B cell (primary cell): ENCODE measurements around the gene GNAI2. TPM values are rescaled to one million over a fixed set of nuclear protein-coding genes. Genes with fewer than 3 reads are reported as not detected.

Experiments
- ATAC-seq: fragments of 200-7000 bp; cut with Tn5 transposase; one replicate; pipeline ENCODE4 v1.10.0; 2021; ENCODE audit warnings: low read depth, mild to moderate bottlenecking, moderate number of reproducible peaks, moderate library complexity
- CTCF ChIA-PET: fragments of 350-600 bp; sonication (Branson Sonifier 250); formaldehyde crosslinking; loops from one replicate; lab custom pipeline; 2021; ENCODE audit warnings: antibody characterized with exemption, inconsistent platforms; lab: Charles Lee
- POLR2A ChIA-PET: fragments of 350-600 bp; sonication (Branson Sonifier 250); formaldehyde crosslinking; loops from one replicate; lab custom pipeline; 2021; ENCODE audit warnings: antibody characterized with exemption; lab: Charles Lee
- DNase-seq: peaks from one replicate; pipeline ENCODE4 v3.0.0; 2013
- H2AFZ ChIP-seq: 2 replicates; pipeline ENCODE4 v1.6.1; 2012; ENCODE audit warnings: mild to moderate bottlenecking, low read depth, low read length; ENCODE audit not compliant: insufficient read depth, poor library complexity, severe bottlenecking
- H3K27ac ChIP-seq, 2 donors: 1 replicate in 1 of 2; 2 replicates in 1 of 2; pipeline ENCODE4 v1.5.1; 2012 to 2013; ENCODE audit warnings: low read length in 2 of 2, mild to moderate bottlenecking in 2 of 2, moderate library complexity in 1 of 2
- H3K27me3 ChIP-seq, 4 experiments: fragments of 200-600 bp in 1 of 4; sonication (generic) in 1 of 4; replicated peaks in 1 of 4; 1 replicate in 2 of 4; 2 replicates in 2 of 4; pipeline versions ENCODE4 v1.6.1 to v1.7.0; 2013 to 2016; ENCODE audit warnings: low read length in 3 of 4, mild to moderate bottlenecking in 2 of 4, mixed read lengths in 1 of 4, moderate library complexity in 1 of 4; ENCODE audit not compliant: insufficient read depth in 4 of 4, control insufficient read depth in 3 of 4; ENCODE audit errors: control extremely low read depth in 1 of 4
- H3K36me3 ChIP-seq, 2 experiments: replicated peaks in 1 of 2; 1 replicate in 1 of 2; 2 replicates in 1 of 2; pipeline versions ENCODE4 v1.6.1 to v1.7.1; 2013; ENCODE audit warnings: low read length in 1 of 2; ENCODE audit not compliant: insufficient read depth in 2 of 2, control insufficient read depth in 1 of 2; ENCODE audit errors: control extremely low read depth in 1 of 2, extremely low read depth in 1 of 2
- H3K4me1 ChIP-seq, 2 donors: fragments of 200-600 bp in 1 of 2; sonication (generic) in 1 of 2; 1 replicate in 1 of 2; 2 replicates in 1 of 2; pipeline versions ENCODE4 v1.5.1 to v1.6.1; 2013 to 2017; ENCODE audit warnings: low read length in 2 of 2; ENCODE audit not compliant: control insufficient read depth in 2 of 2, insufficient read depth in 2 of 2
- H3K4me2 ChIP-seq: replicated peaks from 2 replicates; pipeline ENCODE3; 2012; ENCODE audit warnings: mild to moderate bottlenecking, low read depth, low read length; ENCODE audit not compliant: poor library complexity, severe bottlenecking
- H3K4me3 ChIP-seq, 5 experiments: fragments of 200-600 bp in 1 of 5; sonication (generic) in 1 of 5; 1 replicate in 3 of 5; 2 replicates in 2 of 5; pipeline versions ENCODE4 v1.5.1 to v1.7.0; 2011 to 2016; ENCODE audit warnings: low read length in 4 of 5, mild to moderate bottlenecking in 4 of 5, low read depth in 2 of 5, control low read depth in 1 of 5, moderate library complexity in 1 of 5; ENCODE audit not compliant: insufficient read depth in 1 of 5; ENCODE audit errors: control extremely low read depth in 1 of 5, extremely low read depth in 1 of 5
- H3K79me2 ChIP-seq: fragments of 200-600 bp; sonication (generic); one replicate; pipeline ENCODE4 v1.6.0; 2016; ENCODE audit warnings: low read length; ENCODE audit not compliant: control insufficient read depth, insufficient read depth
- H3K9ac ChIP-seq: fragments of 200-600 bp; sonication (generic); 2 replicates; pipeline ENCODE4 v1.6.1; 2017; ENCODE audit warnings: mild to moderate bottlenecking, low read length, moderate library complexity
- H3K9me3 ChIP-seq, 3 donors: one replicate each; pipeline versions ENCODE4 v1.6.1 to v1.7.1; 2013; ENCODE audit warnings: low read length in 2 of 3; ENCODE audit not compliant: control insufficient read depth in 2 of 3, insufficient read depth in 1 of 3; ENCODE audit errors: control extremely low read depth in 1 of 3
- H4K20me1 ChIP-seq: 2 replicates; pipeline ENCODE4 v1.6.0; 2012; ENCODE audit warnings: mild to moderate bottlenecking, low read length; ENCODE audit not compliant: insufficient read depth, control insufficient read depth, poor library complexity, severe bottlenecking
- H3K27ac Mint-ChIP-seq: one replicate; pipeline ENCODE4 v1.8.0; 2021; ENCODE audit warnings: mixed read lengths
- H3K27me3 Mint-ChIP-seq: one replicate; pipeline ENCODE4 v1.8.0; 2021; ENCODE audit warnings: mixed read lengths
- H3K4me1 Mint-ChIP-seq: one replicate; pipeline ENCODE4 v1.8.0; 2021; ENCODE audit warnings: mixed read lengths
- H3K4me3 Mint-ChIP-seq: one replicate; pipeline ENCODE4 v1.8.0; 2021; ENCODE audit warnings: mixed read lengths
- H3K9me3 Mint-ChIP-seq: one replicate; pipeline ENCODE4 v1.8.0; 2022; ENCODE audit warnings: mixed read lengths; ENCODE audit not compliant: insufficient read depth
- CTCF ChIP-seq: fragments of 200-600 bp; IDR thresholded peaks from one replicate; pipeline ENCODE4 v1.8.0; 2022; ENCODE audit warnings: antibody characterized with exemption, mild to moderate bottlenecking
- EZH2 ChIP-seq: IDR thresholded peaks from 2 replicates; pipeline ENCODE4 v1.6.1; 2012; ENCODE audit warnings: borderline replicate concordance, low read depth, mild to moderate bottlenecking, moderate library complexity, low read length; ENCODE audit not compliant: insufficient read depth, poor library complexity, severe bottlenecking
- WGBS: methylation state at CpG from one replicate; pipeline ENCODE4 v1.1.5; 2013; ENCODE audit warnings: missing lambda C conversion rate; ENCODE audit not compliant: insufficient coverage; 5-methylcytosine and 5-hydroxymethylcytosine counted together
- intact Hi-C: fragments of 100-400 bp; cut with micrococcal nuclease; formaldehyde crosslinking; loops from one replicate; pipeline ENCODE4 v1.10.0; 2022
- polyA plus RNA-seq: library from polyadenylated mRNA; depleted of rRNA; stranded (reverse); fragments of >200 nt; gene quantifications from 2 replicates; pipeline ENCODE4 v1.2.3, GENCODE V29; 2012
- total RNA-seq, 2 donors: library from RNA; stranded (reverse); fragments of 120-200 nt in 1 of 2; gene quantifications; 1 replicate in 1 of 2; 2 replicates in 1 of 2; pipeline versions ENCODE4 v1.2.3 to v1.2.4, GENCODE V29; 2013 to 2022

GNAI2 gene
- total and polyA plus RNA-seq, 2 donors (not counting 1 experiment from before 2014, with no cell fraction given) = 302 to 491 TPM

DNA sequence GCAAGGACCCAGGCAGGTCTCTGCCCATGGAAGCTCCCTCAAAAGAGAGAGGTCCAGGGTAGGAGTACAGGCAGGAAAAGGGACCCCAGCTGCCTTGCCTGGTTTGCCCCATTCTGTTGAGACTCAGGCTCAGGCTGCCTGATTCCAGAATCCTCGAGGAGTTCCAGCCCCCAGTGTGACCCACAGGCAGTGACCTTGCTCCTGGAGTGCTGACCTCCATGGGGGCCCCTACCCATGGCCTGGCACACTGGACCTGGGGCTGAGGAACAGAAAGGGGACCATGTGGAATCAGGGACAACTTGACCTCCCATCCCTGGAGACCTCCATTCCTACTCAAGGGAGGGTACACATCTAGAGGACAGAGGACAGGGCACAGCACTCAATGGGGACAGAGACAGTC, 29.6 kb downstream of the GNAI2 start:
- no peak for TF ChIP-seq EZH2
- TF ChIP-seq CTCF = no peak
- ChIA-PET CTCF (interaction anchor here (1.4 kb wide), 1 partner anchor 19 kb away, joined by 6 read pairs; no protein-coding TSS in a partner anchor), POLR2A (no interaction called here)
- Mint-ChIP-seq H3K4me3 (no peak overlapping the region), H3K4me1 (no peaks in the 10 kb centered on the region), H3K9me3 (no peaks in the 10 kb centered on the region), H3K27ac (no peak overlapping the region), H3K27me3 (peaks cover 17% of the 10 kb centered on the region)
- Histone ChIP-seq H3K9ac (no peak overlapping the region), H3K79me2 (no peaks in the 10 kb centered on the region), H3K9me3 (no peaks in the 10 kb centered on the region), H3K4me3 (no peak overlapping the region), H3K4me1 (peaks cover 2 to 4% of the 10 kb centered on the region in 2 donors), H3K27me3 (peaks cover 0 to 34% (median 6%) of the 10 kb centered on the region in 4 experiments), H4K20me1 (no peaks in the 10 kb centered on the region), H3K4me2 (no peak overlapping the region), H3K36me3 (no peaks in the 10 kb centered on the region), H2AFZ (no peak overlapping the region), H3K27ac (no peak overlapping the region)
- intact Hi-C loops = no loop called here
- ATAC-seq (no peak), DNase-seq (no peak)
- 83% methylated on average over 1 of the region's 1 CpG for WGBS

DNA sequence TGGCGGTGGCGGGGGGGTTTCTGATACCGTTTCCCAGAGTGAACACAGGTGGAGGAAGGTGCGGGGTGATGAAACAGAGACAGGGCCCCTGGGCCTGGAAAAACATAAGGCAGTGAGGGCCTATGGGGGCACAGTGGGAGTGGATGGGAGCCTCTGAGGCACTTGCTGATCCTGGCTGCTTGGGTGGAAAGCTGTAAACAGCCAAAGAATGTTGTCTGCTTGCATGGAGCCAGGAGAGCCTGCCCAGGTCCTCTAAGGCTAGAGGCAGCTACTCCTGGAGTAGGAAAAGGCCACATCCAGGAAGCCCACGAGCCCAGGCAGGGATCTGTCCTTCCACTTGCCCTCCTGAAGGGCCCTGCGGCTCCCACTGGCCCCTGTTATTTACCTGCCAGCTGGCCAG, 30.0 kb downstream of the GNAI2 start:
- WGBS = 86% methylated on average over 4 of the region's 6 CpGs
- H3K4me3 Mint-ChIP-seq = no peak overlapping the region

More for the DNA sequence above, 30.0 kb downstream of the GNAI2 start:
- Histone ChIP-seq H3K79me2 (no peaks in the 10 kb centered on the region), H4K20me1 (no peaks in the 10 kb centered on the region), H3K9ac (no peak overlapping the region), H3K9me3 (no peaks in the 10 kb centered on the region), H3K4me3 (no peak overlapping the region), H3K4me2 (no peak overlapping the region), H3K36me3 (no peaks in the 10 kb centered on the region), H3K4me1 (no peaks in the 10 kb centered on the region), H3K27me3 (peaks cover 0 to 34% (median 6%) of the 10 kb centered on the region in 4 experiments), H3K27ac (no peak overlapping the region), H2AFZ (no peak overlapping the region)
- ChIA-PET CTCF (interaction anchor here (1.4 to 2.4 kb wide), 3 partner anchors 19 to 72 kb away, joined by 4 to 12 read pairs (median 6); no protein-coding TSS in a partner anchor), POLR2A (interaction anchor here (0.6 kb wide), 1 partner anchor 85 kb away, joined by 3 read pairs; no protein-coding TSS in a partner anchor)
- no peak for ATAC-seq
- no peak for TF ChIP-seq CTCF
- no peak for TF ChIP-seq EZH2
- Mint-ChIP-seq H3K27ac (no peak overlapping the region), H3K4me1 (no peaks in the 10 kb centered on the region), H3K9me3 (no peaks in the 10 kb centered on the region), H3K27me3 (peaks cover 17% of the 10 kb centered on the region)
- intact Hi-C loops = no loop called here
- DNase-seq = no peak
